GM10266 (cell line): ENCODE results near the gene KMT2C.
A peak's percentile ranks its signal among the peaks of the same experiment; 100 is the strongest.

Experiments used
- DNase-seq: peaks from one replicate; pipeline ENCODE4 v3.0.0; 2012; ENCODE audit errors: extremely low spot score
- TF ChIP-seq, protein P1 (sequence below): IDR thresholded peaks from 2 replicates; pipeline ENCODE4 v1.5.1; 2012; ENCODE audit warnings: mild to moderate bottlenecking, low read depth; ENCODE audit not compliant: control insufficient read depth, insufficient read depth; ENCODE audit errors: missing control alignments

Gene KMT2C

DNA sequence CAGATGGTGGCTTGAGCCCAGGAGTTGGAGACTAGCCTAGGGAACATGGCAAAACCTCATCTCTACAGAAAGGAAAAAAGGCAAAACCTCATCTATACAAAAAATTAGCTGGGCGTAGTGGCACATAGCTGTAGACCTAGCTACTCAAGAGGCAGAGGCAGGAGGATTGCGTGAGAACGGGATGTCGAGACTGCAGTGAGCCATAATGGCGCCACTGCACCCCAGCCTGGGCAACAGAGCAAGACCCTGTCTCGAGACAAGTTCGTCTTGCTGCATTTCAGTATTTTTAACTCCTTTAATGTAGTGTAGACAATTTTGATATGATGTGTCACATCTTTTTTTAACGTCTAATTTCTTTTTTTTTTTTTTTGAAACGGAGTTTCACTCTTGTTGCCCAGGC lies 31.4 kb upstream of the KMT2C start:
- no peak for DNase-seq
- TF ChIP-seq, protein P1, sequence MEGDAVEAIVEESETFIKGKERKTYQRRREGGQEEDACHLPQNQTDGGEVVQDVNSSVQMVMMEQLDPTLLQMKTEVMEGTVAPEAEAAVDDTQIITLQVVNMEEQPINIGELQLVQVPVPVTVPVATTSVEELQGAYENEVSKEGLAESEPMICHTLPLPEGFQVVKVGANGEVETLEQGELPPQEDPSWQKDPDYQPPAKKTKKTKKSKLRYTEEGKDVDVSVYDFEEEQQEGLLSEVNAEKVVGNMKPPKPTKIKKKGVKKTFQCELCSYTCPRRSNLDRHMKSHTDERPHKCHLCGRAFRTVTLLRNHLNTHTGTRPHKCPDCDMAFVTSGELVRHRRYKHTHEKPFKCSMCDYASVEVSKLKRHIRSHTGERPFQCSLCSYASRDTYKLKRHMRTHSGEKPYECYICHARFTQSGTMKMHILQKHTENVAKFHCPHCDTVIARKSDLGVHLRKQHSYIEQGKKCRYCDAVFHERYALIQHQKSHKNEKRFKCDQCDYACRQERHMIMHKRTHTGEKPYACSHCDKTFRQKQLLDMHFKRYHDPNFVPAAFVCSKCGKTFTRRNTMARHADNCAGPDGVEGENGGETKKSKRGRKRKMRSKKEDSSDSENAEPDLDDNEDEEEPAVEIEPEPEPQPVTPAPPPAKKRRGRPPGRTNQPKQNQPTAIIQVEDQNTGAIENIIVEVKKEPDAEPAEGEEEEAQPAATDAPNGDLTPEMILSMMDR: no peak

DNA sequence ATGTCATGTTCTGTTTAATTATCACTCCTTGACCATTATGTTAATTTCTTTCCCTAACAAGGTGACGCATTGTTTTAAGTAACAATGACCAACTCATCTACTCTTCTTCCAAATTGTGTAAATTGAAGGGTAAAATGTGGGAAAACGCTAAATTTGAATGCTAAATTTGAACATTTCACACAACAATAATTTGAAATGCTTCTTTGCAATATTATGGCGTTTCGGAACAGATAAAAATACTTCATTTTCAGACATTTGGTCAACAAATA lies 29.2 kb upstream of the KMT2C start:
- DNase-seq: no peak
- TF ChIP-seq, protein P1: no peak

GRCh38 chr7:152464312-152465118 lies 28.7 kb upstream of the KMT2C start:
- DNase-seq: peak; percentile 90
- TF ChIP-seq, protein P1: no peak

GRCh38 chr7:152463709-152464311 lies 28.0 kb upstream of the KMT2C start:
- peak; percentile 100 for DNase-seq
- TF ChIP-seq, protein P1: no peak

- TF ChIP-seq, protein P1: no peak
- DNase-seq: no peak
Observed at GRCh38 chr7:152462995-152463708, 27.3 kb upstream of the KMT2C start.

- peak; percentile 17 for DNase-seq
- TF ChIP-seq, protein P1: no peak
Observed at GRCh38 chr7:152459724-152460251, 24.0 kb upstream of the KMT2C start.
